Mesendoderm (in vitro differentiated cells): Measurements from ENCODE around the gene LLCFC1.

Source experiments
- DNase-seq: peaks from one replicate; pipeline ENCODE4 v3.0.0; 2013
- H2AK5ac ChIP-seq: 2 replicates; pipeline ENCODE4 v1.6.1; 2013; ENCODE audit warnings: low read length, inconsistent platforms
- H2BK120ac ChIP-seq: 2 replicates; pipeline ENCODE4 v1.6.1; 2013; ENCODE audit warnings: low read depth, mild to moderate bottlenecking, low read length, moderate library complexity, mixed read lengths
- H2BK15ac ChIP-seq: replicated peaks from 2 replicates; pipeline ENCODE4 v1.6.1; 2013; ENCODE audit warnings: low read depth, mild to moderate bottlenecking, moderate library complexity
- H2BK5ac ChIP-seq: 2 replicates; pipeline ENCODE4 v1.6.1; 2013; ENCODE audit warnings: low read length, inconsistent platforms
- H3K18ac ChIP-seq: 2 replicates; pipeline ENCODE4 v1.6.1; 2013; ENCODE audit warnings: mild to moderate bottlenecking, low read length, mixed read lengths
- H3K23ac ChIP-seq: one replicate; pipeline ENCODE4 v1.6.1; 2013; ENCODE audit warnings: low read length
- H3K27ac ChIP-seq: 2 replicates; pipeline ENCODE4 v1.5.1; 2013; ENCODE audit warnings: low read depth, mild to moderate bottlenecking, inconsistent platforms, low read length, moderate library complexity
- H3K27me3 ChIP-seq: 2 replicates; pipeline ENCODE4 v1.6.1; 2013; ENCODE audit warnings: low read length, control low read depth, mild to moderate bottlenecking, inconsistent platforms; ENCODE audit not compliant: insufficient read depth, poor library complexity
- H3K36me3 ChIP-seq: 2 replicates; pipeline ENCODE4 v1.6.1; 2013; ENCODE audit warnings: low read length, inconsistent platforms; ENCODE audit not compliant: control insufficient read depth, insufficient read depth
- H3K4ac ChIP-seq: one replicate; pipeline ENCODE4 v1.6.1; 2013; ENCODE audit warnings: low read depth, mild to moderate bottlenecking, low read length, moderate library complexity
- H3K4me1 ChIP-seq: 2 replicates; pipeline ENCODE4 v1.6.1; 2013; ENCODE audit warnings: low read depth, low read length, inconsistent platforms; ENCODE audit not compliant: control insufficient read depth
- H3K4me2 ChIP-seq: 2 replicates; pipeline ENCODE4 v1.6.1; 2013; ENCODE audit warnings: low read length
- H3K4me3 ChIP-seq: 2 replicates; pipeline ENCODE4 v1.5.1; 2013; ENCODE audit warnings: mild to moderate bottlenecking, low read length
- H3K56ac ChIP-seq: one replicate; pipeline ENCODE4 v1.6.1; 2013; ENCODE audit warnings: low read length
- H3K79me1 ChIP-seq: 2 replicates; pipeline ENCODE4 v1.6.1; 2013; ENCODE audit warnings: low read length, inconsistent platforms
- H3K79me2 ChIP-seq: 2 replicates; pipeline ENCODE4 v1.6.1; 2013; ENCODE audit warnings: mild to moderate bottlenecking, low read length; ENCODE audit not compliant: control insufficient read depth, insufficient read depth
- H3K9ac ChIP-seq: 2 replicates; pipeline ENCODE4 v1.6.1; 2013; ENCODE audit warnings: low read length, inconsistent platforms
- H4K5ac ChIP-seq: one replicate; pipeline ENCODE4 v1.6.1; 2013; ENCODE audit warnings: low read length
- H4K8ac ChIP-seq: one replicate; pipeline ENCODE4 v1.6.1; 2013; ENCODE audit warnings: low read depth, mild to moderate bottlenecking, control low read depth, low read length, moderate library complexity
- WGBS: extraction: QIAGEN DNeasy Blood & Tissue Kit; methylation state at CpG from one replicate; pipeline ENCODE4 v1.1.7; 2013; ENCODE audit warnings: low lambda C conversion rate, missing lambda C conversion rate; ENCODE audit not compliant: insufficient coverage; ENCODE audit errors: extremely low coverage; 5-methylcytosine and 5-hydroxymethylcytosine counted together

Gene LLCFC1

DNA sequence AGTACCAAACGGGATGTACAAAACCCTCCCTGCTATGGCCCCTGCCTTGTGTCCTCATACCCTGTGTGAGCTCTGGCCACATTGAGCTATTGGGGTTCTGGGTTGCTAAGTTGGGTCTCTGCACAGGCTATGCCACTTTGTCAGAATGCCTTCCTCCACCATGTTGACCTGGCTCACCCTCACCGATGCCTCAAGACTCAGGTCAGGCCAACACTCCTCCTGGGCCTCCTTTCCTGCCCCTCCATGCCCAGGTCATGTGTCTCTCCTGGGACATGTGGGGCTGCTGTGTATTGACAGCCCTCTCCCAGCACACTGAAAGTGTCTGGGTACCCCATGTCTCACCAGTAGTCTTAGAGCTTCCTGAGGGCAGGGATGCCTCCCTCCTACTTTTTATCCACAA is 20.4 kb upstream of the LLCFC1 start:
- H3K4me2 ChIP-seq = no peak overlapping the region
- H3K36me3 ChIP-seq = no peaks in the 10 kb centered on the region
- no peaks in the 10 kb centered on the region for H3K79me2 ChIP-seq
- WGBS = no CpG with 5 or more reads among the region's 2 CpGs
- H3K79me1 ChIP-seq = no peaks in the 10 kb centered on the region
- H3K56ac ChIP-seq = no peak overlapping the region
- H2BK15ac ChIP-seq = no peak overlapping the region
- H3K27me3 ChIP-seq = no peaks in the 10 kb centered on the region
- H2AK5ac ChIP-seq = no peak overlapping the region
- no peak overlapping the region for H2BK5ac ChIP-seq
- H3K9ac ChIP-seq = no peak overlapping the region
- no peak overlapping the region for H3K18ac ChIP-seq
- no peak for DNase-seq
- no peak overlapping the region for H4K8ac ChIP-seq
- H4K5ac ChIP-seq = no peak overlapping the region
- H3K27ac ChIP-seq = no peak overlapping the region
- H2BK120ac ChIP-seq = no peak overlapping the region
- H3K4ac ChIP-seq = no peak overlapping the region
- H3K23ac ChIP-seq = no peak overlapping the region
- no peaks in the 10 kb centered on the region for H3K4me1 ChIP-seq
- H3K4me3 ChIP-seq = no peak overlapping the region

DNA sequence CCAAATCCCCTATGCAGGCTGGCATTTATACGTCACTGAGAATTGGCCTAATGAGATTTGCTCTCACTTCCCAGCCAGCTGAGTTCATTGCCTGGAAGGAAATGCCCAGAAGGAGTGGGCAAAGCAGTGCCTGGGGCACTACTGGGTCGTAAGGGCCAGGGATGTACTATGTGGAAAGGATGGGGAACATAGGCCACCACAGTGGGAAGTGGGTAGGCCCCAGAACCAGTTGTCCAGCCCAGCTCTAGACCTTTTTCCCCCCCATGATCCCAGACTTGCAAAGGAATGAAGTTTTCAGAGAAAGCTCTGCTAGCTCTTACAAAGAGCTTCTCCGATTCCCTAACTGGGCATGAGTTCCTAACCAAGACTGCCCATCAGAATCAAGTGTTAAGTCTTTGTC is 19.6 kb upstream of the LLCFC1 start:
- Histone ChIP-seq H3K4ac (no peak overlapping the region), H3K79me1 (no peaks in the 10 kb centered on the region), H2AK5ac (no peak overlapping the region), H3K4me3 (no peak overlapping the region), H2BK15ac (no peak overlapping the region), H4K5ac (no peak overlapping the region), H3K79me2 (no peaks in the 10 kb centered on the region), H3K36me3 (no peaks in the 10 kb centered on the region), H3K4me2 (no peak overlapping the region), H3K4me1 (no peaks in the 10 kb centered on the region), H3K23ac (no peak overlapping the region), H3K27ac (no peak overlapping the region), H2BK120ac (no peak overlapping the region), H2BK5ac (no peak overlapping the region), H3K9ac (no peak overlapping the region), H4K8ac (no peak overlapping the region), H3K18ac (no peak overlapping the region), H3K27me3 (no peaks in the 10 kb centered on the region), H3K56ac (no peak overlapping the region)
- no peak for DNase-seq
- WGBS = no CpG with 5 or more reads among the region's 3 CpGs

DNA sequence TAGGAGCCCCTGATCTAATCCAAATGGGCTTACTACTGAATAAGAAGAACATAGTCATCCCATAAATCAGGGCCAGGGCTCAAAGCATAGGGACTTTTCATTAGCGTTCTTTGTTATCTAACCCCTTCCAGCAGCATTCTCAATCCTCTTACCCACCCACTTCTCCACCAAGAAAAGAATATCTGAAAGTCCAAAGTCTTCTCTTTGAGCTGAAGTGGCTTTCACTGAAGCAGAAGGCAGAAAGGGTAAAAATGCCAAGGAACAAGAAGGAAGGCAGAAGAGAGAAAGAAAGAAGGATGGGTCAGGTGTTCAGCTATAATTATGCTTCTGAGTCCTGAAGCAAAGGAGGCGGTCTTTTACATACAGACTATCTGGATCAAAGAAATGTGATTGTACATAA is 15.9 kb upstream of the LLCFC1 start:
- Histone ChIP-seq H3K27me3 (no peaks in the 10 kb centered on the region), H3K79me2 (no peaks in the 10 kb centered on the region), H2BK120ac (no peak overlapping the region), H3K4ac (no peak overlapping the region), H3K36me3 (no peaks in the 10 kb centered on the region), H2BK5ac (no peak overlapping the region), H3K4me2 (no peak overlapping the region), H3K27ac (no peak overlapping the region), H4K8ac (no peak overlapping the region), H2AK5ac (no peak overlapping the region), H3K4me3 (no peak overlapping the region), H3K9ac (no peak overlapping the region), H3K23ac (no peak overlapping the region), H3K18ac (no peak overlapping the region), H3K56ac (no peak overlapping the region), H3K79me1 (no peaks in the 10 kb centered on the region), H2BK15ac (no peak overlapping the region), H3K4me1 (no peaks in the 10 kb centered on the region), H4K5ac (no peak overlapping the region)
- WGBS = no CpG with 5 or more reads among the region's 2 CpGs
- no peak for DNase-seq

DNA sequence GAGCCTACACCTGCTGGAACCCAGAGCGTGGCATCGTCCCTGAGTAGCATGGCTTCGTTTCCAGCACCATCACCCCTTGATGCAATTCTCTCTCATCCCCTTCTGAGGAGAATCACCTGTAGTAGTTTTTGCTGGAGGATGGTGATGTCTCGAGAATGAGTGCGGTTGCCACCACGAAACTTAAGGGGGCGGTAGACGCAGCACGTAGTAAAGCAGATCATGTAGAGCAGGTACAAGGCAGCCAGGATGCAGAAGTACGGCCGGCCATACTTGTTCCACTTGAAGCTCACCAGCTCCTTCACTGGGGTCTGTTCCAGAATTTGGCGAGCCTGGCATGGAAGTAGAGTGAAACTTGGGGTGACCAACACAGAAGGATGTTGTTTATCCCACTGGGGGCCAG is 13.9 kb upstream of the LLCFC1 start:
- Histone ChIP-seq H3K56ac (no peak overlapping the region), H2AK5ac (no peak overlapping the region), H4K5ac (no peak overlapping the region), H3K36me3 (no peaks in the 10 kb centered on the region), H3K9ac (no peak overlapping the region), H2BK120ac (no peak overlapping the region), H4K8ac (no peak overlapping the region), H3K4ac (no peak overlapping the region), H2BK15ac (no peak overlapping the region), H3K4me2 (no peak overlapping the region), H2BK5ac (no peak overlapping the region), H3K23ac (no peak overlapping the region), H3K27me3 (no peaks in the 10 kb centered on the region), H3K79me2 (no peaks in the 10 kb centered on the region), H3K4me3 (no peak overlapping the region), H3K18ac (no peak overlapping the region), H3K79me1 (no peaks in the 10 kb centered on the region), H3K4me1 (no peaks in the 10 kb centered on the region), H3K27ac (no peak overlapping the region)
- peak; percentile 68 for DNase-seq
- WGBS = no CpG with 5 or more reads among the region's 12 CpGs

DNA sequence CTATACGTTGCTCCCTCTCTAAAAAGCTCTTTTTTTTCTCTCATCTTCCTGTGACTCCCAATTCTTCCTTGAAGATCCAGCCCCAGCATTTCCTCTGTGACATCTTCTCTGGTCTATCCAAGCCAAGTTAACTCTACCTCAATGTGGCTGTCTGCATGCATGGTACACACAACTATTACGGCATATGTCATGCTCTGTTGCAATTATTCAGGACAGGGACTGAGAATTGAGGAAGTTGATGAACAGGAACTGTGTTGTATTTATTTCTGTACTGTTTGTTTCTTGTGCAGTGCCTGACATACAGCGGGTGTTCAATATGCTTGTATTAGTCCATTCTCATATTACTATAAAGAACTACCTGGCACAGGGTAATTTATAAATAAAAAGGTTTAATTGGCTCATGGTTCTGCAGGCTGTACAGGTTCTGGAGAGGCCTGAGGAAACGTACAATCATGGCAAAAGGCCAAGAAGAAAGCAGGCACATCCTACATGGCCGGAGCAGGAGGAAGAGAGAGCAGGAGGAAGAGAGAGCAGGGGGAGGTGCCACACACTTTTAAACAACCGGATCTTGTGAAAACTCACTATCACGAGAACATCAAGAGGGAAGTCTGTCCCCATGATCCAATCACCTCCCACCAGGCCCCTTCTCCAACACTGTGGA is 12.1 kb upstream of the LLCFC1 start:
- Histone ChIP-seq H3K27me3 (no peaks in the 10 kb centered on the region), H2BK120ac (no peak overlapping the region), H3K36me3 (no peaks in the 10 kb centered on the region), H3K56ac (no peak overlapping the region), H2AK5ac (no peak overlapping the region), H3K18ac (no peak overlapping the region), H2BK5ac (no peak overlapping the region), H3K79me2 (no peaks in the 10 kb centered on the region), H3K27ac (no peak overlapping the region), H3K79me1 (no peaks in the 10 kb centered on the region), H2BK15ac (no peak overlapping the region), H4K5ac (no peak overlapping the region), H3K9ac (no peak overlapping the region), H3K4me1 (no peaks in the 10 kb centered on the region), H3K4ac (no peak overlapping the region), H3K4me3 (no peak overlapping the region), H3K4me2 (no peak overlapping the region), H3K23ac (no peak overlapping the region), H4K8ac (no peak overlapping the region)
- no peak for DNase-seq
- WGBS = no CpG with 5 or more reads among the region's 7 CpGs

DNA sequence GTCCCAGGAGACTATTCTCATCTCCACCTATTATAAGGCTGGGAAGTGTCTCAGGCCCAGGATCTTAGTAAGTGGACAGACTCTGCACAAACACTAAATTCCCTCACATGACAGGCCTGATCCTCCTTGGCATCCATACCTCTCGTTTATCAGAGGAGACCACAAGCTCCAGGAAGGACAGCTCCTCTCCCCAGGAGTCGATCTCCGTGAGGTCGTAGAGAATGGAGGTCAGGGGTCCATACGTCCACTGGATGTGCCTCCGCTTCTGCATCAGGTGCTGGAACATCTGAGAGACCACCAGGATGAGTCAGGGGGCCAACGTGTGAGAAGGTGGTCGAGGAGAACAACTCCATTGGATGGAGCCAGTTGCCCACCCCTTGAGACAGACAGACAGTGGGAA is 11.3 kb upstream of the LLCFC1 start:
- Histone ChIP-seq H2AK5ac (no peak overlapping the region), H3K9ac (no peak overlapping the region), H3K79me2 (no peaks in the 10 kb centered on the region), H3K4me2 (no peak overlapping the region), H3K79me1 (no peaks in the 10 kb centered on the region), H3K36me3 (no peaks in the 10 kb centered on the region), H3K18ac (no peak overlapping the region), H2BK120ac (no peak overlapping the region), H3K4ac (no peak overlapping the region), H3K56ac (no peak overlapping the region), H3K4me3 (no peak overlapping the region), H3K27me3 (no peaks in the 10 kb centered on the region), H3K4me1 (no peaks in the 10 kb centered on the region), H2BK5ac (no peak overlapping the region), H2BK15ac (no peak overlapping the region), H4K5ac (no peak overlapping the region), H3K27ac (no peak overlapping the region), H4K8ac (no peak overlapping the region), H3K23ac (no peak overlapping the region)
- no peak for DNase-seq
- no CpG with 5 or more reads among the region's 8 CpGs for WGBS
